ENCODE measurements around the gene SMPX.

Gene SMPX

DNA sequence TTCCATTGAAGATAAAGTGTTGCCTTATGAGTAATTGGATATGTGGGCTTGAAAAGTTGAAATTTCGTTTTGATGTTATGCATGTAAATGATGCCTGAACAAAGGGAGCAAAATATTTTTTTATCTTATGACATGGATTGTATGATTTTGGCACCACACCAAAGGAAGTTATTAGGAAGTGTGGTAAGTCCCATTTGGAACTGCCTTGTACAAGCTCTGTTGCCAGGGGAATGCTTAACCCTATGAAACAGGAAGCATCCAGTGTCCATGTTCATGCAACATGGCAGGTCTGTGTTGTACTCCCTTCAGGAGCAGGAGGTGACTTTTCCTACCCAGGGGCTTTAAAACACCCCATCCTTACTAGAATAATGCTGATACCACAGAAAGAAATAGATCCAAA lies 13.2 kb downstream of the SMPX start:
- DNase-seq (ENCODE audit: low read depth in 2 of 2, low spot score in 1 of 2), result no peak

GRCh38 chrX:21744060-21744459 lies 13.9 kb downstream of the SMPX start:
- no peak for DNase-seq (ENCODE audit: low read depth in 2 of 2, low spot score in 1 of 2)

DNA sequence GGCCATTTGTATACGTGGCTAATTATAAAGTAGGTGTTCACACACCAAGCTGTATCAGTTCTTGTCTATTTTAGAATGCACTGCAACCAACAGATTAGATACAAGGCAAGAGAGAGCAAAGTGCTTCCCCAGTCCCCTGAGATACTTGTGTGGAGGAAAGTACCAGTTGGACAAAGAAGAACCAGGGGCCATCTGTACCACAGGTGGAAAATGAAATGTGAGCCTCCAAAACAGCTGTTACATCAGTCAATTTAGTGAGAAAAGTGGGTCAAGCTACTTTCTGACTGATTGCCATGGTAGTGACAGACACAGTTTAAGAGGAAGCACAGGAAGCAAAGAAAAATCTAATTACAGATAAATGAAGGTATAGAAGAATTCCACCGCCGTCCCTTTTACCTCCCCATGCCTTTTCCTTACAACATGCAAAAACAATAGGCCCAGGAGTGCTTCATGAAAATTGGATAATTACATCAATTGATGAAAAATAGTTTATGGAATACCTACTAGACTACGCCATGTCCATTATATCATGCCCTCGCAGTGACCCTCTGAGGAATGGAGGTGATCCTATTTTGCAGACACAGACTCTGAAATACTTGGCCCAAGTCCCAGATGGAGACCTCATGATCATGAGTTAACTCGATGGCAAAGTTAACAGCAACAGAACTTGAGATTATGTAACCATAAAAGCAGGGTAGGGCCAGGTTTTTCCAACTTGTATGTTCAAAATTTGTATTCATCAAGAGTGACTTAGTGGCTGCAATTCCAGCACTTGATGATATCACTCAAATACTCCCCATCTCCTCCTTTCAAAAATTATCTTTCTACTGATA lies 15.8 kb downstream of the SMPX start:
- no peak for DNase-seq (ENCODE audit: low read depth in 2 of 2, low spot score in 1 of 2)

- DNase-seq (ENCODE audit: low read depth in 2 of 2, low spot score in 1 of 2), result no peak
Measured at GRCh38 chrX:21741364-21741763, 16.6 kb downstream of the SMPX start.

DNA sequence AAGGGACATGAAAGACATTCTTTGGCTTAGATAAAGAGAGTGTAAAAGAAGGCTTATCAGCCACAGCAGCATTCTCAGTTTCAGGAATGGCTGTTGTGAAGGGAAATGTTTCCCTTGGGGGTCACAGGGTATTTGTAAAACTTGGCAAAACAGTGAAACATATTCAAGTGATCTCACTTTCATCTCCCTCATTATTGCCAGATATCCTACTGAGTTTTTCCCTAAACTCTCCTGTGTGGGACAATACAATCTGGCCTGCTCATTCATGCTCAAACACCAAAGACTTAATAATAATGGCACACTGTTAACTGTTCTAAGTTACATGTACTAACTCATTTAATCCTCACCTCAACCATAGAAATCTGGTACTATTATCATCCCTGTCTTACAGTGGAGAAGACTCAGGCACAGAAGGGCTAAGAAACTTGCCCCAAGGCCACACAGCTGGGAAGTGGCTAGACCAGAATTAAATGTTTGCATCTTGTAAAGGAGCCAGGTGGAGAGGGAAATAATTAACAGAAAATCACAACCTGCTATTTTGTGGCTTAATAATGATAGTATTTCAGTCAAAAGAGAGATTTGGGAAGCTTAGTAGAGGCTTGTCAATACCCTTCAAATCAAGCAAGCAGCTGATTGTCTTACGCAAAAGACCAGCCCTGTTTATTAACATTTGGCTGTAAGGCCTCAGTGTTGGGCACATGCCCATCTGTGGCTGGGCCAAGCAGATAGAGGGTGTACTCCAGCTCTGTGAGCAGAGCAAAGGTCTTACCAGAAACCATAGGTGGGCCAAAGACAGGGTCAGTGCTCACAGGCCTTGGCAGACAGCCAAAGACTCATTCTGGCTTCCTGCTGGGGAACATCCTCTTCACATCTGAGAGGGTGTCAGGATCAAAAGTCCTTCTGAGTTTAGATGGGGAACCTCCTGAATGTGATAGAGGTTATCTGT lies 17.3 kb downstream of the SMPX start:
- no peak for DNase-seq (ENCODE audit: low read depth in 2 of 2, low spot score in 1 of 2)

GRCh38 chrX:21738950-21739287 lies 19.0 kb downstream of the SMPX start:
- DNase-seq (ENCODE audit: low read depth in 2 of 2, low spot score in 1 of 2), result no peak

DNA sequence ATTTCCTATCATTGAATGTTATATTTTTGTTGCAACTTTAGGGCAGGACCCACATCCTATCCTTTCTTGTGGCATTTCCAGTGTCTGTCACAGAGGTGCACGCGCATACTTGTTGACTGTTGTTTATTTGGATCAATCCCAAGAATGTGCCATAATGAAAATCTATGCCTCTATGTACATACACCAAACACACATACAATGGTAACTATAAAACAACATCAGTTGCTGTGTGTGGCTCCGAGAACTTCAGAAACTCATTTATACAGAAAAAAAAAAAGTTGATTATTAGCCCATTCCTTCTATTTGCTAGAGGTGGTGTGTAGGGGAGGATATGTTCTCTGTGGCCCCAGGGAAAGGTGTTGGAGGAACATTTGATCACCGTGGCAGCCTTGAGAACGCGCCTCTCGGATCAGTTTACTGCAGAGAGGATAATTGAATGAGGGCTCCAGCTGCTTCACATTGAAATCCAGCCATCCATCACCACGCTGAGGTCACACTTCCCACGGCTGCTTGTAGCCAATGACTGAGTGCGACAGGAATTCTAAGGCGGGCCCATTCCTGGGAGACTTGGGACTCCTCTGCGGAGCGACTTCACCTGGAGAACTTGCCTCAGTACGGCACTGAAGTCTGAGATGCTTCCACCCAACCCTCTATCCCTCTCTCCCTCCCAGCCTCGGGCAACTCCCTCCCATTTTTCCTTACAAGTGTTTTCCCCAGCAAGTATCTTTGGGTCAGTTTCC lies 19.5 kb downstream of the SMPX start:
- no peak for DNase-seq (ENCODE audit: low read depth in 2 of 2, low spot score in 1 of 2)

- DNase-seq (ENCODE audit: low read depth in 2 of 2, low spot score in 1 of 2), result no peak
Measured at GRCh38 chrX:21735768-21736127, 22.2 kb downstream of the SMPX start.

DNA sequence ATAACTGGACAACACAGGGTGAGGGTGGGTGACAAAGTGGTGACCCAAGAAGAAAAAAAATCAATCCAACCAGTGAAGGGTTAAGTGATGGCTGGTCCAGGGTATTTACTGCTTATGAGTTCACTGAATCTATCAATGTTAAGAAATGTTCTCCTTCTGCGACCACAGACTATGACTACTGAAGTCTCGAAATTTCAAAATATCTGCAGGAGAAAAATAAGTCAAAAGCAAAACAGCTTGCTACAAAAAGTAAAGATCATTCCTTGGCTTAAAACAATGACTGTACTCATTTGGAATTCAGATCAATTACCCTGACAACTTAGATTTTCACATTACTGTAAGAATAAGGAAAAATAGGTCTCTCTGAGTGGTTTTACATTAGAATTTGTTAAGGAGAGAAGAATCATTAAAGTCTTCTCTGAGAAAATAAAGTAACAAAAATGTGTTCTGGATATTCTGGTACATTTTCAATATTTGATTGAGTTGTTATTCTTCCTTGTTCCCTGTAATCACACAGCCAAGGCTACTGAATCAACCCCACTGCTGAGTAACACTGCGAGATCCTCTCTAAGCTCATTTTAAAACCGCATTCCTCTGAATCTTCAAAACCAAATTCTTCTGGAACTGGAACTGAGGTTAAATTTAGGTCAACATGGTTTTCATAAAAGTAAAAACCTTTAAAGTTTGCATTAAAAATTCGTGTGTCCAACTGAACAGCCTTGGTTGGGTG lies 22.7 kb downstream of the SMPX start:
- no peak for DNase-seq (ENCODE audit: low read depth in 2 of 2, low spot score in 1 of 2)

GRCh38 chrX:21734175-21734574 lies 23.7 kb downstream of the SMPX start:
- DNase-seq (ENCODE audit: low read depth in 2 of 2, low spot score in 1 of 2), result no peak

- DNase-seq (ENCODE audit: low read depth in 2 of 2, low spot score in 1 of 2), result no peak
Measured at GRCh38 chrX:21733705-21734104, 24.2 kb downstream of the SMPX start.

GRCh38 chrX:21730026-21730425 lies 27.9 kb downstream of the SMPX start:
- no peak for DNase-seq (ENCODE audit: low read depth in 2 of 2, low spot score in 1 of 2)

- DNase-seq (ENCODE audit: low read depth in 2 of 2, low spot score in 1 of 2), result no peak
Measured at GRCh38 chrX:21728276-21728968, 29.5 kb downstream of the SMPX start.

GRCh38 chrX:21725916-21726315 lies 32.0 kb downstream of the SMPX start:
- DNase-seq (ENCODE audit: low read depth in 2 of 2, low spot score in 1 of 2), result no peak

DNA sequence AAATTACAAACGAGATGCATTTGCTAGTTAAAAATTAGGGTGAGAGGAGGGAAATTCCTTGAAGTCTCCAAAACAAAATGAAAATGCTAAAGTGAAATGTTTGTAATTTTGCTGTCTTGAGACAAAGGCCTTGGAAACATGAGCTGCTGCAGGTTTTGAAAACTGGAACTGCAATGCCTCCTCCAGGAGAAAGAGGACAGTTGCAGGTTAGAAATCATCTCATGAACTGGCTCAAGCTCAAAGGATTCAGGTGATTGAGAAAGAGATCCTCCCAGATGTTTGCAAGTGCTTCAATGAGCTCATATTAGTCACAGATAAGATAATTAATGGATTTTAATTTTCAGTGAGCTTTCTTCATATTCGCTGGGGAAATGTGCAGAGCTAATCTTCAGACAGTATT lies 32.4 kb downstream of the SMPX start:
- DNase-seq (ENCODE audit: low read depth in 2 of 2, low spot score in 1 of 2), result no peak

DNA sequence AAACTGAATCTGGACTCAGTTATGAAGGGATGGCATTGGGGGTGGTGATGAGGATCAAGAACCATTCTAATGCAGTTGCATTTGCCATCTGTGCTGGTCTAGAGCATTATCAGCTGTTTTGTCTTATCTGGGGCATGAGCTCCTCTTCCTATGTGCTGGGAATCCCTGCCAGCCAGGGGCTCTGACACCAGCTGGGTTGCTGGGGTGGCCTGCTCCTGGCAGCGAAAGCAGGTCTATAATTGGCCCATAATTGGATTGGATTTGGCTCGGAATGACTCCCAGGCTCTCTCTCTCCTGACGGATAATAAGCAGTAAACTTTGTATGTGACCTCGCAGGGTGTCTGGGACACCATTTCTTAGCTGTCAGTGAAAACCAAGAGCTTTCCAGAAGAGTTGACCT lies 34.1 kb downstream of the SMPX start:
- DNase-seq (ENCODE audit: low read depth in 2 of 2, low spot score in 1 of 2), result no peak

DNA sequence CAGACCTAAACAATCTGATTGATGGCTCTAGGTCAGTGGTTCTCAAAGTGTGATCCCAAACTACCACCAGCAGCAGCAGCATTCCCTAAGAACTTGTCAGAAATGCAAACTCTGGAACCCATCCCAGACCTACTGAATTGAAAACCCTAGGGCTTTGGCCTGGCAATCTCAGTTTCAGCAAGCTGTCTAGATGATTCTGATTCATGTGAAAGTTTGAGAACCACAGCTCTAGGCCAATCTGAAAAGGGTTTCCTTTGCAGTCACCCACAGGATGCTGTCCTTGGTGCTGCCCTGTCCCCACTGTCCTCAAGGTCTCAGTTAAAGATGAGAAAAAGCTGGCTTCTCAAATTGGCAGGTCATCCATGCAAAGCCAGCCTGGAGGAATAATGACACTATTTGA lies 34.8 kb downstream of the SMPX start:
- no peak for DNase-seq (ENCODE audit: low read depth in 2 of 2, low spot score in 1 of 2)

- no peak for DNase-seq (ENCODE audit: low read depth in 2 of 2, low spot score in 1 of 2)
Measured at GRCh38 chrX:21721195-21721594, 36.7 kb downstream of the SMPX start.

GRCh38 chrX:21718575-21718974 lies 39.3 kb downstream of the SMPX start:
- no peak for DNase-seq (ENCODE audit: low read depth in 2 of 2, low spot score in 1 of 2)

- no peak for DNase-seq (ENCODE audit: low read depth in 2 of 2, low spot score in 1 of 2)
Measured at GRCh38 chrX:21717802-21718201, 40.1 kb downstream of the SMPX start.

All from stimulated activated CD8-positive, alpha-beta memory T cell treated with anti-CD3 and anti-CD28 coated beads, Interleukin-4, amount 100 ng/mL, for 1 hour (primary cell).